Measurements from ENCODE around the gene GRB10. TPM values are rescaled to one million over a fixed set of nuclear protein-coding genes. Genes with fewer than 3 reads are reported as not detected.

GRB10 gene
- total and polyA plus RNA-seq, 2 donors (not counting 3 experiments of a cell fraction or from before 2014, with no cell fraction given): 43.7 to 240 TPM

DNA sequence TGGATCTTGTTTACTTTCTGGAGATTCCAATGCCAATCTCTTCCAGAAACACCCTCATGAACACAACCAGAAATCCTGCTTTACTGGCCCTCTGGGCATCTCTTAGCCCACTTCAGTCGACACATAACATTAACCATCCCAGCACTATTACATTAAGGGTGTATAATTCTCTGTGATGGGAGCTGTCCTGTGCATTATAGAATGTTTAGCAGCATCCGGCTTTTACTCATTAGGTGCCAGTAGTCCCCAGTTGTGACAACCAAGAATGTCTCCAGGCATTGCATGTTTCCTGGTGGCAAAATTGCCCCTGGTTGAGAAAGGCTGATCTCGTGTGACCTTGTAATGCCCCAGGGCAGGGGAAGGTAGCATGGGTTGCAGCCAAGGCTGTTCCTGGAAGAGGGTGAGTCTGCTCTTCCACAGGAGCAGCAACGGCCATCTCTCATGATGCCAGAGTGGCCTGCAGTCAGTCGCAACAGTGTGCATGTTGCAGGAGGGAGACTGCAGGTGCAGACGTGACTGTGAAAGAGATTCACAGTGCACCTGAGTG, 214.9 kb downstream of the GRB10 start:
- no peak for DNase-seq (ENCODE audit: low read depth, low spot score)
- ChIA-PET POLR2A (no interaction called here), CTCF (no interaction called here)
- no peaks in the 10 kb centered on the region for H3K4me1 ChIP-seq (ENCODE audit: control insufficient read depth, extremely low read depth, insufficient read depth, low read length)
- no peak for FAIRE-seq
- intact Hi-C loops (cut with micrococcal nuclease): no loop called here
- H3K4me2 ChIP-seq (ENCODE audit: insufficient read depth, low read length): no peak overlapping the region
- no peak overlapping the region for H3K4me3 ChIP-seq (replicated peaks in 1 of 3; ENCODE audit: insufficient read depth in 1 of 3, low read depth in 1 of 3, low read length in 3 of 3)
- H3K36me3 ChIP-seq (ENCODE audit: control insufficient read depth in 2 of 2, extremely low read depth in 1 of 2, insufficient read depth in 2 of 2, low read length in 2 of 2): no peaks in the 10 kb centered on the region
- H3K27ac ChIP-seq (ENCODE audit: insufficient read depth, low read depth, low read length): no peak overlapping the region
- peaks cover 0 to 10% of the 10 kb centered on the region in 2 experiments for H3K27me3 ChIP-seq (ENCODE audit: control insufficient read depth in 2 of 2, insufficient read depth in 2 of 2, low read length in 2 of 2)
- no peak overlapping the region for H2AFZ ChIP-seq (ENCODE audit: low read depth, low read length)
- H3K9ac ChIP-seq (replicated peaks; ENCODE audit: extremely low read depth, insufficient read depth, low read length): no peak overlapping the region
- no peaks in the 10 kb centered on the region for H4K20me1 ChIP-seq (replicated peaks; ENCODE audit: control insufficient read depth, extremely low read depth, insufficient read depth, low read length)
- H3K9me1 ChIP-seq (replicated peaks; ENCODE audit: control insufficient read depth, extremely low read depth, insufficient read depth, low read length): no peaks in the 10 kb centered on the region
- TF ChIP-seq, protein P1, sequence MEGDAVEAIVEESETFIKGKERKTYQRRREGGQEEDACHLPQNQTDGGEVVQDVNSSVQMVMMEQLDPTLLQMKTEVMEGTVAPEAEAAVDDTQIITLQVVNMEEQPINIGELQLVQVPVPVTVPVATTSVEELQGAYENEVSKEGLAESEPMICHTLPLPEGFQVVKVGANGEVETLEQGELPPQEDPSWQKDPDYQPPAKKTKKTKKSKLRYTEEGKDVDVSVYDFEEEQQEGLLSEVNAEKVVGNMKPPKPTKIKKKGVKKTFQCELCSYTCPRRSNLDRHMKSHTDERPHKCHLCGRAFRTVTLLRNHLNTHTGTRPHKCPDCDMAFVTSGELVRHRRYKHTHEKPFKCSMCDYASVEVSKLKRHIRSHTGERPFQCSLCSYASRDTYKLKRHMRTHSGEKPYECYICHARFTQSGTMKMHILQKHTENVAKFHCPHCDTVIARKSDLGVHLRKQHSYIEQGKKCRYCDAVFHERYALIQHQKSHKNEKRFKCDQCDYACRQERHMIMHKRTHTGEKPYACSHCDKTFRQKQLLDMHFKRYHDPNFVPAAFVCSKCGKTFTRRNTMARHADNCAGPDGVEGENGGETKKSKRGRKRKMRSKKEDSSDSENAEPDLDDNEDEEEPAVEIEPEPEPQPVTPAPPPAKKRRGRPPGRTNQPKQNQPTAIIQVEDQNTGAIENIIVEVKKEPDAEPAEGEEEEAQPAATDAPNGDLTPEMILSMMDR (IDR thresholded peaks at IDR 0.05; ENCODE audit: extremely low read depth in 1 of 2, insufficient read depth in 1 of 2, low read depth in 1 of 2, low read length in 2 of 2): no peak
- TF ChIP-seq POLR2A (IDR thresholded peaks at IDR 0.05; ENCODE audit: low read depth, low read length) (no peak), EZH2 (IDR thresholded peaks at IDR 0.05; ENCODE audit: borderline replicate concordance, low read depth, low read length, severe bottlenecking) (no peak), JUN (IDR thresholded peaks at IDR 0.05; ENCODE audit: borderline replicate concordance, insufficient read depth, insufficient read length, low read depth) (no peak)
- TF ChIP-seq, protein P2, sequence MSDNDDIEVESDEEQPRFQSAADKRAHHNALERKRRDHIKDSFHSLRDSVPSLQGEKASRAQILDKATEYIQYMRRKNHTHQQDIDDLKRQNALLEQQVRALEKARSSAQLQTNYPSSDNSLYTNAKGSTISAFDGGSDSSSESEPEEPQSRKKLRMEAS (IDR thresholded peaks at IDR 0.05; ENCODE audit: insufficient read depth, insufficient read length): no peak
- dilution Hi-C loops (cut with MboI; ENCODE audit: extremely low pct_ligation_motif_present, low sequenced_read_pairs): no loop called here
- BruUV-seq (replicated peaks): no TSS peak
- no peaks in the 10 kb centered on the region for H3K79me2 ChIP-seq (ENCODE audit: control insufficient read depth, insufficient read depth, low read length)
- no peaks in the 10 kb centered on the region for H3K9me3 ChIP-seq (replicated peaks; ENCODE audit: control insufficient read depth, insufficient read depth, low read length)

DNA sequence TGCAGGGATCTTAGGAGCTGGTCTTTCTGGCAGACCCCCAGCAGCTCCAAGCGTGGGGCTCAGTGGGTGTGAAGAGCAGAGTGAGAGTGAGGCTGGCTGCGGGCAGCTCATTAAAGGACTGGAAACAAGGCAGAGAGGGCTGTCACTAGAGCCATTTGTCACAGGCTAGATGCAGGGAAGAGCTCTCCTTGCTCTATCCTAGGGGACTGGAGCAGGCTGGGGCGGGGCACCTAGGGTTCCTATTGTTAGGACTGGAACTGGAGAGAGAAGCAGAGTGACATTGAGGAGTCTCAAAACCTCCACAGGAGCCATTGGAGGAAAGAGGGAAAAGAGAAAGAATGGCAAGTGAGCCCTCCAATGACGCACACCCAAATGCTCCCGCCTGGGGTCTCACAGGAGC, 216.7 kb downstream of the GRB10 start:
- H3K79me2 ChIP-seq (ENCODE audit: control insufficient read depth, insufficient read depth, low read length): no peaks in the 10 kb centered on the region
- FAIRE-seq: no peak
- no peaks in the 10 kb centered on the region for H3K9me3 ChIP-seq (replicated peaks; ENCODE audit: control insufficient read depth, insufficient read depth, low read length)
- no peaks in the 10 kb centered on the region for H3K36me3 ChIP-seq (ENCODE audit: control insufficient read depth in 2 of 2, extremely low read depth in 1 of 2, insufficient read depth in 2 of 2, low read length in 2 of 2)
- no peak for DNase-seq (ENCODE audit: low read depth, low spot score)
- BruUV-seq (replicated peaks): no TSS peak
- peaks cover 0 to 10% of the 10 kb centered on the region in 2 experiments for H3K27me3 ChIP-seq (ENCODE audit: control insufficient read depth in 2 of 2, insufficient read depth in 2 of 2, low read length in 2 of 2)
- POLR2A ChIA-PET: no interaction called here
- H4K20me1 ChIP-seq (replicated peaks; ENCODE audit: control insufficient read depth, extremely low read depth, insufficient read depth, low read length): no peaks in the 10 kb centered on the region
- no peaks in the 10 kb centered on the region for H3K4me1 ChIP-seq (ENCODE audit: control insufficient read depth, extremely low read depth, insufficient read depth, low read length)
- H3K27ac ChIP-seq (ENCODE audit: insufficient read depth, low read depth, low read length): no peak overlapping the region
- H2AFZ ChIP-seq (ENCODE audit: low read depth, low read length): no peak overlapping the region
- no peaks in the 10 kb centered on the region for H3K9me1 ChIP-seq (replicated peaks; ENCODE audit: control insufficient read depth, extremely low read depth, insufficient read depth, low read length)
- intact Hi-C loops (cut with micrococcal nuclease) (no loop called here), dilution Hi-C loops (cut with MboI; ENCODE audit: extremely low pct_ligation_motif_present, low sequenced_read_pairs) (no loop called here)
- no peak overlapping the region for H3K4me3 ChIP-seq (replicated peaks in 1 of 3; ENCODE audit: insufficient read depth in 1 of 3, low read depth in 1 of 3, low read length in 3 of 3)
- TF ChIP-seq POLR2A (IDR thresholded peaks at IDR 0.05; ENCODE audit: low read depth, low read length) (no peak), GATA2 (IDR thresholded peaks at IDR 0.05; ENCODE audit: insufficient read depth, insufficient read length, low read depth, low read length) (no peak), FOS (IDR thresholded peaks at IDR 0.05; ENCODE audit: borderline replicate concordance, insufficient read depth, low read length) (no peak), POLR2AphosphoS5 (IDR thresholded peaks at IDR 0.05; ENCODE audit: insufficient read depth, low read depth, low read length) (no peak), JUN (IDR thresholded peaks at IDR 0.05; ENCODE audit: borderline replicate concordance, insufficient read depth, insufficient read length, low read depth) (no peak), MYC (IDR thresholded peaks at IDR 0.05; ENCODE audit: low read depth, low read length) (no peak)
- TF ChIP-seq, protein P1 (IDR thresholded peaks at IDR 0.05; ENCODE audit: extremely low read depth in 1 of 2, insufficient read depth in 1 of 2, low read depth in 1 of 2, low read length in 2 of 2): no peak
- TF ChIP-seq, protein P2 (IDR thresholded peaks at IDR 0.05; ENCODE audit: insufficient read depth, insufficient read length): no peak
- no peak overlapping the region for H3K9ac ChIP-seq (replicated peaks; ENCODE audit: extremely low read depth, insufficient read depth, low read length)
- CTCF ChIA-PET: interaction anchor here (0.7 kb wide), 1 partner anchor 575 kb away, joined by 3 read pairs; no protein-coding TSS in a partner anchor
- H3K4me2 ChIP-seq (ENCODE audit: insufficient read depth, low read length): no peak overlapping the region

All from endothelial cell of umbilical vein (primary cell).